HCT116 (cell line): ENCODE data around the gene VIPR2. TPM values are rescaled to one million over a fixed set of nuclear protein-coding genes. Genes with fewer than 3 reads are reported as not detected.
"Not testable (repeated sequence)": the region's sequence is repeated elsewhere in the genome, so short reads cannot be mapped to it uniquely, and the experiment has no call there.

ENCODE experiments used
- ATAC-seq: fragments of 200-7000 bp; cut with Tn5 transposase; 2 replicates; pipeline ENCODE4 v1.9.1; 2020; ENCODE audit warnings: mild to moderate bottlenecking, moderate library complexity
- BruUV-seq: library from RNA; stranded (reverse); fragments of 400-500 nt; replicated peaks from 2 replicates; lab custom pipeline; 2021; lab: Mats Ljungman, UMichigan
- CTCF ChIA-PET: fragments of 300-600 bp; sonication (Branson Sonifier 250); formaldehyde crosslinking; loops from one replicate; lab custom pipeline; 2021; ENCODE audit warnings: antibody characterized with exemption; lab: Charles Lee
- POLR2A ChIA-PET: fragments of 300-600, 350-600 bp; sonication (Branson Sonifier 250); formaldehyde crosslinking; loops from one replicate; lab custom pipeline; 2021; ENCODE audit warnings: antibody characterized with exemption; lab: Charles Lee
- RAD21 ChIA-PET, 2 experiments: fragments of 300-600 bp; sonication (Branson Sonifier 250); formaldehyde crosslinking; loops; one replicate each; lab custom pipeline; 2023; ENCODE audit warnings: low total read pairs in 2 of 2; ENCODE audit not compliant: uncharacterized antibody in 2 of 2, unreplicated experiment in 2 of 2, low non-redundant PET in 1 of 2; lab: Charles Lee
- DNase-seq: peaks from one replicate; pipeline ENCODE4 v3.0.0-alpha.2; 2010; ENCODE audit warnings: low read depth, low spot score
- H2AFZ ChIP-seq: fragments of 200-600 bp; shearing (Covaris generic), sonication (generic); 2 replicates; pipeline ENCODE4 v1.6.1; 2017; ENCODE audit warnings: low read depth, mixed run types, mixed read lengths, antibody characterized with exemption, low read length; ENCODE audit not compliant: poor library complexity, severe bottlenecking
- H3K27ac ChIP-seq: 2 replicates; pipeline ENCODE4 v1.5.1; 2012; ENCODE audit warnings: low read depth, low read length
- H3K27me3 ChIP-seq: fragments of 200-600 bp; sonication (generic); 2 replicates; pipeline ENCODE4 v1.6.1; 2016; ENCODE audit warnings: mixed run types, low read length, mixed read lengths; ENCODE audit not compliant: insufficient read depth
- H3K36me3 ChIP-seq, 2 experiments: fragments of 200-500 bp in 1 of 2; fragments of 200-600 bp in 1 of 2; sonication (Bioruptor generic) in 1 of 2; sonication (generic) in 1 of 2; 2 replicates each; pipeline versions ENCODE4 v1.5.1 to v1.6.1; 2014 to 2016; ENCODE audit warnings: low read length in 2 of 2, inconsistent platforms in 1 of 2, mixed read lengths in 1 of 2, mixed run types in 1 of 2; ENCODE audit not compliant: insufficient read depth in 2 of 2, control insufficient read depth in 1 of 2
- H3K4me1 ChIP-seq, 2 experiments: fragments of 200-600 bp in 1 of 2; sonication (generic) in 1 of 2; 2 replicates each; pipeline versions ENCODE4 v1.5.1 to v1.6.1; 2012 to 2017; ENCODE audit warnings: low read length in 2 of 2, inconsistent platforms in 1 of 2, mild to moderate bottlenecking in 1 of 2, mixed read lengths in 1 of 2, mixed run types in 1 of 2, moderate library complexity in 1 of 2; ENCODE audit not compliant: insufficient read depth in 2 of 2, control insufficient read depth in 1 of 2
- H3K4me2 ChIP-seq: fragments of 200-600 bp; sonication (generic); 2 replicates; pipeline ENCODE4 v1.6.1; 2017; ENCODE audit warnings: mixed run types, low read length, mixed read lengths
- H3K4me3 ChIP-seq, 2 experiments: fragments of 200-600 bp in 1 of 2; sonication (generic) in 1 of 2; replicated peaks in 1 of 2; 2 replicates each; pipeline ENCODE4 v1.5.1; 2011 to 2016; ENCODE audit warnings: low read length in 2 of 2, control low read depth in 1 of 2, low read depth in 1 of 2, mild to moderate bottlenecking in 1 of 2, mixed read lengths in 1 of 2, mixed run types in 1 of 2
- H3K79me2 ChIP-seq: fragments of 200-600 bp; sonication (generic); 2 replicates; pipeline ENCODE4 v1.6.1; 2017; ENCODE audit warnings: mild to moderate bottlenecking, mixed run types, low read length, moderate library complexity, mixed read lengths; ENCODE audit not compliant: insufficient read depth
- H3K9ac ChIP-seq: fragments of 200-600 bp; sonication (generic); 2 replicates; pipeline ENCODE4 v1.6.1; 2016; ENCODE audit warnings: low read length, mixed read lengths
- H3K9me2 ChIP-seq: fragments of 200-600 bp; sonication (generic), shearing (Covaris generic); 2 replicates; pipeline ENCODE4 v1.6.1; 2017; ENCODE audit warnings: mixed run types, mild to moderate bottlenecking, moderate library complexity; ENCODE audit not compliant: insufficient read depth
- H3K9me3 ChIP-seq, 2 experiments: fragments of 200-500 bp in 1 of 2; fragments of 200-600 bp in 1 of 2; sonication (Bioruptor generic) in 1 of 2; sonication (generic) in 1 of 2; 2 replicates each; pipeline ENCODE4 v1.6.1; 2014 to 2017; ENCODE audit warnings: low read length in 2 of 2, mixed read lengths in 2 of 2, inconsistent platforms in 1 of 2, low read depth in 1 of 2, mild to moderate bottlenecking in 1 of 2, mixed run types in 1 of 2, moderate library complexity in 1 of 2; ENCODE audit not compliant: control insufficient read depth in 1 of 2, insufficient read depth in 1 of 2
- H4K20me1 ChIP-seq: fragments of 200-600 bp; sonication (generic), shearing (Covaris generic); 2 replicates; pipeline ENCODE4 v1.6.1; 2017; ENCODE audit warnings: mixed run types, mild to moderate bottlenecking, moderate library complexity; ENCODE audit not compliant: insufficient read depth
- CBX3 ChIP-seq: IDR thresholded peaks from 2 replicates; pipeline ENCODE4 v1.6.1; 2012; ENCODE audit warnings: low read depth
- CEBPB ChIP-seq: IDR thresholded peaks from 2 replicates; pipeline ENCODE4 v1.6.1; 2012; ENCODE audit warnings: low read depth
- EZH2 ChIP-seq: fragments of 200-600 bp; sonication (generic); IDR thresholded peaks from 2 replicates; pipeline ENCODE4 v1.6.1; 2017; ENCODE audit warnings: antibody characterized with exemption, mixed run types
- EZH2phosphoT487 ChIP-seq: fragments of 200-600 bp; IDR thresholded peaks from 2 replicates; pipeline ENCODE4 v1.6.1; 2018; ENCODE audit warnings: antibody characterized with exemption, borderline replicate concordance
- FOSL1 ChIP-seq: IDR thresholded peaks from 2 replicates; pipeline ENCODE4 v1.6.1; 2012; ENCODE audit warnings: low read depth
- JUND ChIP-seq: IDR thresholded peaks from 2 replicates; pipeline ENCODE4 v1.6.1; 2012
- POLR2A ChIP-seq: IDR thresholded peaks from 2 replicates; pipeline ENCODE4 v1.7.0; 2011; ENCODE audit warnings: borderline replicate concordance; ENCODE audit not compliant: insufficient read depth, insufficient read length; ENCODE audit errors: extremely low read depth
- RAD21 ChIP-seq: IDR thresholded peaks from 2 replicates; pipeline ENCODE4 v1.6.1; 2012; ENCODE audit warnings: low read depth, mild to moderate bottlenecking
- SIN3A ChIP-seq: IDR thresholded peaks from 2 replicates; pipeline ENCODE4 v1.6.1; 2012; ENCODE audit warnings: low read depth
- SP1 ChIP-seq: IDR thresholded peaks from 2 replicates; pipeline ENCODE4 v1.6.1; 2012; ENCODE audit warnings: low read depth
- SRF ChIP-seq: IDR thresholded peaks from 2 replicates; pipeline ENCODE4 v1.6.1; 2012; ENCODE audit warnings: low read depth
- TCF7L2 ChIP-seq: IDR thresholded peaks from 2 replicates; pipeline ENCODE4 v1.7.0; 2011; ENCODE audit warnings: borderline replicate concordance, inconsistent platforms; ENCODE audit not compliant: insufficient read depth, insufficient read length; ENCODE audit errors: extremely low read depth
- YY1 ChIP-seq: IDR thresholded peaks from 2 replicates; pipeline ENCODE4 v1.6.1; 2011; ENCODE audit warnings: low read length, low read depth, moderate library complexity, mild to moderate bottlenecking; ENCODE audit not compliant: insufficient replicate concordance; ENCODE audit errors: extremely low read depth
- ZNF274 ChIP-seq: fragments of 200-500 bp; sonication (Bioruptor generic); IDR thresholded peaks from 2 replicates; pipeline ENCODE4 v1.6.1; 2014; ENCODE audit warnings: mild to moderate bottlenecking, low read depth, low read length, inconsistent platforms
- intact Hi-C: fragments of 100-400 bp; cut with micrococcal nuclease; formaldehyde crosslinking; loops from 2 replicates; pipeline ENCODE4 v1.10.0; 2022
- total RNA-seq: library from RNA; stranded (reverse); gene quantifications from one replicate; pipeline ENCODE4 v1.2.1, GENCODE V29; 2021; ENCODE audit not compliant: unreplicated experiment
- TF ChIP-seq, protein P1 (sequence below): IDR thresholded peaks from 2 replicates; pipeline ENCODE4 v1.6.1; 2012

VIPR2 gene
- total RNA-seq, 1 experiment from 2014 or later, result 0.10 TPM

- H3K9me3 ChIP-seq, H2AFZ ChIP-seq, H3K9me2 ChIP-seq, H3K4me3 ChIP-seq, POLR2A ChIA-PET, RAD21 ChIA-PET, H3K27ac ChIP-seq, H3K9ac ChIP-seq, H3K4me1 ChIP-seq, intact Hi-C loops, DNase-seq, BruUV-seq, H4K20me1 ChIP-seq, CTCF ChIA-PET, H3K79me2 ChIP-seq, ATAC-seq, H3K4me2 ChIP-seq, H3K36me3 ChIP-seq: not testable (repeated sequence)
- peaks cover 32% of the 10 kb centered on the region for H3K27me3 ChIP-seq
These were observed 21.4 kb downstream of the VIPR2 start for GRCh38 chr7:159123294-159123693.

- BruUV-seq, result no TSS peak
These were observed 22.4 kb downstream of the VIPR2 start for GRCh38 chr7:159122276-159122675.

More at GRCh38 chr7:159122276-159122675, 22.4 kb downstream of the VIPR2 start:
- Histone ChIP-seq H3K9me3 (no peaks in the 10 kb centered on the region), H3K27ac (no peak overlapping the region), H3K9me2 (no peaks in the 10 kb centered on the region), H3K79me2 (no peaks in the 10 kb centered on the region), H4K20me1 (no peaks in the 10 kb centered on the region), H3K27me3 (peaks cover 34% of the 10 kb centered on the region), H3K4me1 (no peaks in the 10 kb centered on the region), H2AFZ (no peak overlapping the region), H3K4me2 (no peak overlapping the region), H3K9ac (no peak overlapping the region), H3K36me3 (no peaks in the 10 kb centered on the region), H3K4me3 (no peak overlapping the region)
- intact Hi-C loops, result no loop called here
- TF ChIP-seq EZH2 (no peak), SRF (no peak), POLR2A (no peak), YY1 (no peak), SP1 (no peak), CEBPB (no peak), TCF7L2 (no peak), CBX3 (no peak), JUND (no peak), EZH2phosphoT487 (no peak), RAD21 (no peak), ZNF274 (no peak), FOSL1 (no peak), SIN3A (no peak)
- TF ChIP-seq, protein P1, sequence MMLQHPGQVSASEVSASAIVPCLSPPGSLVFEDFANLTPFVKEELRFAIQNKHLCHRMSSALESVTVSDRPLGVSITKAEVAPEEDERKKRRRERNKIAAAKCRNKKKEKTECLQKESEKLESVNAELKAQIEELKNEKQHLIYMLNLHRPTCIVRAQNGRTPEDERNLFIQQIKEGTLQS, result no peak
- ChIA-PET CTCF (no interaction called here), POLR2A (no interaction called here), RAD21 (no interaction called here)
- no peak for DNase-seq
- ATAC-seq, result no peak
